ENCODE data around the gene MOSPD2.

MOSPD2 gene

GRCh38 chrX:14872851-14873675 is at the start of gene MOSPD2, which contains the start of gene FANCB:
MOSPD2 (plus strand) TSS chrX:14873421; CDS start chrX:14873529, 108 bp downstream.
FANCB (minus strand) TSS chrX:14873069; CDS start chrX:14865510, 7,559 bp downstream.
- FAIRE-seq (peak; percentile 95), DNase-seq (ENCODE audit: insufficient read length, low spot score) (peak; percentile 58)

- peak; percentile 68 for FAIRE-seq
- no peak for DNase-seq (ENCODE audit: insufficient read length, low spot score)
Measured at GRCh38 chrX:14825851-14826250, 47.4 kb upstream of the MOSPD2 start.

- DNase-seq (ENCODE audit: insufficient read length, low spot score): no peak
- no peak for FAIRE-seq
Measured at GRCh38 chrX:14826319-14826718, 46.9 kb upstream of the MOSPD2 start.

GRCh38 chrX:14829643-14830042 is 43.6 kb upstream of the MOSPD2 start:
- FAIRE-seq (no peak), DNase-seq (ENCODE audit: insufficient read length, low spot score) (no peak)

GRCh38 chrX:14832151-14832550 is 41.1 kb upstream of the MOSPD2 start:
- DNase-seq (ENCODE audit: insufficient read length, low spot score) (no peak), FAIRE-seq (no peak)

- DNase-seq (ENCODE audit: insufficient read length, low spot score) (no peak), FAIRE-seq (no peak)
Measured at GRCh38 chrX:14832586-14832985, 40.6 kb upstream of the MOSPD2 start.

- DNase-seq (ENCODE audit: insufficient read length, low spot score) (no peak), FAIRE-seq (no peak)
Measured at GRCh38 chrX:14837155-14837554, 36.1 kb upstream of the MOSPD2 start.

- FAIRE-seq (peak; percentile 74), DNase-seq (ENCODE audit: insufficient read length, low spot score) (no peak)
Measured at GRCh38 chrX:14843666-14844065, 29.6 kb upstream of the MOSPD2 start.

GRCh38 chrX:14851526-14851925 is 21.7 kb upstream of the MOSPD2 start:
- FAIRE-seq: no peak
- no peak for DNase-seq (ENCODE audit: insufficient read length, low spot score)

- no peak for DNase-seq (ENCODE audit: insufficient read length, low spot score)
- no peak for FAIRE-seq
Measured at GRCh38 chrX:14864631-14865030, 8.6 kb upstream of the MOSPD2 start.

GRCh38 chrX:14865201-14865600 is 8.0 kb upstream of the MOSPD2 start:
- DNase-seq (ENCODE audit: insufficient read length, low spot score) (no peak), FAIRE-seq (no peak)

GRCh38 chrX:14871767-14872166 is 1.5 kb upstream of the MOSPD2 start:
- no peak for FAIRE-seq
- no peak for DNase-seq (ENCODE audit: insufficient read length, low spot score)

GRCh38 chrX:14872355-14872754 is 866 bp upstream of the MOSPD2 start:
- peak; percentile 71 for FAIRE-seq

GRCh38 chrX:14873676-14874049 is 442 bp downstream of the MOSPD2 start:
- DNase-seq (ENCODE audit: insufficient read length, low spot score): no peak
- FAIRE-seq: no peak

More at GRCh38 chrX:14872355-14872754, 866 bp upstream of the MOSPD2 start:
- DNase-seq (ENCODE audit: insufficient read length, low spot score): no peak

- DNase-seq (ENCODE audit: insufficient read length, low spot score): no peak
- no peak for FAIRE-seq
Measured at GRCh38 chrX:14875624-14876023, 2.4 kb downstream of the MOSPD2 start.

- FAIRE-seq (peak; percentile 91), DNase-seq (ENCODE audit: insufficient read length, low spot score) (no peak)
Measured at GRCh38 chrX:14883826-14884225, 10.6 kb downstream of the MOSPD2 start.

GRCh38 chrX:14884714-14885113 is 11.5 kb downstream of the MOSPD2 start:
- FAIRE-seq (no peak), DNase-seq (ENCODE audit: insufficient read length, low spot score) (no peak)

GRCh38 chrX:14886252-14886651 is 13.0 kb downstream of the MOSPD2 start:
- FAIRE-seq (peak; percentile 11), DNase-seq (ENCODE audit: insufficient read length, low spot score) (no peak)

GRCh38 chrX:14896273-14896672 is 23.1 kb downstream of the MOSPD2 start:
- no peak for DNase-seq (ENCODE audit: insufficient read length, low spot score)
- peak; percentile 61 for FAIRE-seq

GRCh38 chrX:14897042-14897441 is 23.8 kb downstream of the MOSPD2 start:
- DNase-seq (ENCODE audit: insufficient read length, low spot score) (no peak), FAIRE-seq (peak; percentile 64)

GRCh38 chrX:14899607-14900006 is 26.4 kb downstream of the MOSPD2 start:
- DNase-seq (ENCODE audit: insufficient read length, low spot score) (no peak), FAIRE-seq (no peak)

- FAIRE-seq: no peak
- no peak for DNase-seq (ENCODE audit: insufficient read length, low spot score)
Measured at GRCh38 chrX:14902537-14902936, 29.3 kb downstream of the MOSPD2 start.

Data from GM19239 (cell line).